Measurements from ENCODE around the gene CERK.
"Not testable (repeated sequence)": the region's sequence is repeated elsewhere in the genome, so short reads cannot be mapped to it uniquely, and the experiment has no call there.

The CERK gene

DNA sequence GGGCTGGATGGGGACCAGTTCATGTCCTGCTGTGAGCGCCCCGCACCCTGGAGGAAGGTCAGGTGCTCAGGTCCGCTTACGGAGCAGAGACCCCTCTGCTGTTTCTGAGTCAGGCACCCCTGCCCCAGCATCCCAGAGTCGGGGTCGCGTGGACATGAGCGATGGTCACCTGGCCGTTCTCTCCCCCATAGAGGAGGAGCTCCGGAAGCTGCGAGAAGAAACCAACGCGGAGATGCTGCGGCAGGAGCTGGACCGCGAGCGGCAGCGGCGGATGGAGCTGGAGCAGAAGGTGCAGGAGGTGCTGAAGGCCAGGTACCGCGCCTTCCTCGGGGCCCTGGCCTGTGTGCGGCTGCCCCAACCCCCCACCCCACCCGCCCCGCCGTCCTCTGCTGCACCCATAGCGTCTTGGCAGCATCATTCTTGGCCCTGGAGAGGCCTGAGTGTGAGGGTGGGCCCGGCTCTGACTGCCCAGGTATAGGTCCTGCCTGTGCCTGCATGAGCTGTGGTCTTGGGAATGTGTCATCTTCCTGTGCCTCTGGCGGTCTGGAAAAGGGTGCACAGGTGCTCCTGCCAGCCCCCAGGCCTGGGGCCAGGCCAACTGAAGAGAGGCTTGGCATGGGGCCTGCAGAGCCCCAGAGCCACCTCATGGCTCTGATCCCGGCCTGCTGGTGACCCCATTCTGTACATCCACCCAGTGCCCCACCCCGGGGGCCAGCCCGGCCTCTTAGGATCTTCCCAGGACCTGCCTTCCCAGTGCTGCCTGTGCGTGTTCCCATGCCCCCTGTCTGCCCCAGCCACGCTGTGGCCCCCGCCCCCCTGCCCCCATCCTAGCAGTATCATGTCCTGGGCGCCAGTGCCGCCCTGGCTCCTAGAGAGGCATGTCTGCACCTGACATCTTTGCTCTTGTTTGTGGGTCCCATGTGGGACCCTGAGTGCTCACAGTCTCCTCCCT, 79.8 kb downstream of the CERK start:
- DNase-seq: no peak

DNA sequence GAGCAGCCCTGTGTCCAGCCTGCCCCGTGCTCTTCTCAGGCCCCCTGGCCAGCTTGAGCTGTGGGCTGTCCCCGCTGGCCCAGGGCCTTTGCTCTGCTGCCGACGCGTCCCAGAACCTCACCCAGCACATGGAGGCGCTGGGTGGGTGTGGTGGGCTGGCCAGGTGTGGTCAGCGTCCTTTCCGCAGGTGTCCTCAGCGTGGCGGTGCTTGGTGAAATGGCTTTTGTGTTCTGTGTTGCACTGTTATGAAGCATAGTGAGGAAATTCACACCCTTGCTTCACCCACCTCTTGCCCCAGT, 80.4 kb downstream of the CERK start:
- DNase-seq: no peak

DNA sequence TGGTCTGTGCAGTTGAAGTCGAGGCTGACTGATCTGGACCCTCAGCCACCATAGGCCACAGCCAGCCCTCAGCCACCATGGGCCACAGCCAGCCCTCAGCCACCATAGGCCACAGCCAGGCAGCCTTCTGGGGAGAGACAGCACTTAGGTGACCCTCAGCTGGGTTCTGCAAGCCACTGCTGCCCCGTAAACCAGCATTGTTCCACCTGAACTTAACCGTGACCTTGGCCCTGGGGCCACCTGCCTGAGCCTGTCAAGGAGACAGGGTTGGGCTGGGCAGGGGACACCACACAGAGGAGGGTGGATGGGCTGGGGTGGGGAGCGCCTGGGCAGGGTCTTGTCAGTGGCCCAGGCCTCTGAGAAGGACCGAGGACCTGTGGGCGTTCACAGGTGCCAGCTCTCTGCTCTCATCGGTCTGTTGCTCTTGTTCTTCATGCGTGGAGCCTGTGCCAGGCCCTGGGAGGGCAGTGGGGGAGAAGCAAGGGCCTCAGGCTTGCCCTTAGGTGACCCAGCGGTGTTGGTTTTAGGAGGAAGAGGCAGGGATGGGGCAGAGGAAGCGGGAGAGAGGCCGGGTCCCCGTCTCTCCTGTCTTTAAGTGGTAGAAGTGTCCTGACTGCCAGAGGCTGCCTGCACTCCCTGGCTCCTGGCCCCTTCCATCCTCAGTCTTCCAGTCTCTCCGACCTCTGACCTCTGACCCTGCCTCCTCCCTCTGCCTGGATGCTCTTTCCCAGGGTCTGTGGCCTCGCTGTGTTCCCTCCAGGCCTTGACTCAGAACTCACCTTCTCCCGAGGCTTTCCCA, 81.0 kb downstream of the CERK start:
- DNase-seq: no peak

DNA sequence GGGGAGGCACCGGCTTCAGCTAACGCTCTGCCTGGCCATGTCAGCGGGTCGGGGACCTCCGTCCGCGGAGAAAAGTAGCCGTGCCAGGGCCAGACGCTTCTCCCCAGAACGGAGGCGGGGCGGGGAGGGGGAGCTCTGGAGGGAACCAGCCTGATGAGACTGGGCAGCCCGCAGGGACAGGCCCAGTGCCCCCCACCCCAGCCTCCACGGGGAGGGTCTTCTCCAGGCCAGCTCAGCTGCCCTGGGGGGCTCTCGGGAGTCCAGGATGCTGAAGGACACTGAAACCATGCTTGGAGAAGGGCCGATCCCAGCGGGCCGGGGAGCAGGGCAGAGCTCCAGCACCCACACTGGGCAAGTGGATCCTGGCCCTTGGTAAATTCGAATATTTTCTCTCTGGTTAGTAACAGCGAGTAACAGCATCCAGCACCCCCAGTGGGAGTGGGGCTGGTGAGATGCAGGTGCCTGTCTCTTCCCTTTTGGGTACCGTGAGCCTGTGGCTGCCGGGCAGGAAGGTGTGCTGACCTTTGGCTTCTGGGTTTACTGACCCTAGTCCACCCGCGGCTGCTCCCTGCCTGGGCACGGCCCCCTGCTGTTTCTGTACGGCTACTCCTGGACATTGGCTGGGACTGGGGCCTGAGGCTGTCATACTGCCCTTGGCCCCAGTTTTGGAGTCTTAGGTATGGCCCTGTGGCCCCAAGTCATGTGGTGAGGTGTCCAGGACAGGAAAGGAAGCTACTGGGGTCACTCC, 82.0 kb downstream of the CERK start:
- no peak for DNase-seq

DNA sequence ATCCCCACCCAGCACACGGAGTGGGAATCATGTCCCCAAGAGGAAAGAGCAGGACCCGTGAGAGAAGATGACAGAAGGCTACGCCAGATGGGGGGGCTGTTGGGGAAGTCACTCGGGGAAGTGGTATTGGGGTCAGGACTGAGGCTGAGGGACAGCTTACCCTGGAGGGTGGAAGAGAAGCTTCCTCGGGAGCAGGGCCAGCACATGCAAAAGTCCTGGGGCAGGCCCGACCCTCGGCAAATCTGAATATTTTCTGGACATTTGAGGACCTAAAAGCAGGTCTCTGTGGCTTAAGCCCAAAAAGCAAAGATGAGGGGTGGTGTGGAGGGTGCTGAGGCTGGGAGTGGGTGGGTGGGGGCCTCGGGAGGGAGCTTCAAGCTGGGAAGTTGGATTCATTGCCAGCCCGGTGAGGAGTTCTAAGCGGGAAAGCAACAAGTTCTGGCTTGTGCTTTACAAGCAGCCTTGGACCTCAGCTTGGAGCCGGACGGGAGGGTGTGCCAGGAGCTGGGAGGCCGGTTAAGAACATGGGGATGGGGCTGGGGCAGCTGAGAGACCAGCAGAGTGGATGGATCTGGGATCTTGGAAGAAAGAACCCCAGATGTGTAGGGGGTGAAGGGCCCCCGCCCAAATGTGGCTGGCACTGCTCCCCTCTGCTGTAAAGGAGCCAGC, 83.0 kb downstream of the CERK start:
- DNase-seq: no peak

DNA sequence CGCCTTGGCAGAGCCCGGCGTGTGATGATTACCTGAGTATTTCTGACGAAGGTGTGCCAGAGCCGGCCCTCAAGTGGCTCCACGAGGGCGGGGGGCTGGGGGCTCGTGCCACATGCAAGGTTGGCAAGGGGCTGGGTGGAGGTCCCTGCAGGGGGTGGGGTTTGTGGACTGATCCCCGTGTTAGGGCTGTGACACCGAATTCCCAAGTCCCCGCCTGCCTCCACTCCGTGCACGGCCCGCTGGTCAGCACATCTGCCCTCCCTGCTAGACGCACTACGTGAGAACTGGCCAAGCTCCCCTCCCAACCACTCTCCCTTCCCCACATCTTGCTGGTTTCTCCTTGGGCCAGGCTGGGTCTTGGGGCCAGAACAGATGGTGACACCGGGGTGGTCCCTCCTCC, 83.6 kb downstream of the CERK start:
- DNase-seq: no peak

DNA sequence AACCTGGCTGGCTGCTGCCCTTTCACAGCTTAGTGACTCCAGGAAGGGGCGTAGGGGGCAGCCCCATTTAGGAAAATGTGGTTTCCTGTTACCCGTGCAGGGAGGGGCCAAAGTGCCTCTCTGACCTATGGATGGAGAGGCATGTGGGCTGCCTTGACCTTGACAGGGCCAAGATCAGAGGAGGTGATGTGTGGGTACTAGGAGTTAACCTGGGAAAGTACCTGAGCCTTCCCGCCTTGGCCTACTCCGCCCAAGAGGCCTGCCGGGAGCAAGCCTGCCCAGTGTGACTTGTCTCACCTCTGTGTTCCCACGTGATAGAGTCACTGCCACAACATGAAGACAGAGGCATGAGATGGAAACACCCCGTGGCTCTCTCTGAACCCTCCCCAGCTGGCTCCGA, 84.5 kb downstream of the CERK start:
- DNase-seq: no peak

DNA sequence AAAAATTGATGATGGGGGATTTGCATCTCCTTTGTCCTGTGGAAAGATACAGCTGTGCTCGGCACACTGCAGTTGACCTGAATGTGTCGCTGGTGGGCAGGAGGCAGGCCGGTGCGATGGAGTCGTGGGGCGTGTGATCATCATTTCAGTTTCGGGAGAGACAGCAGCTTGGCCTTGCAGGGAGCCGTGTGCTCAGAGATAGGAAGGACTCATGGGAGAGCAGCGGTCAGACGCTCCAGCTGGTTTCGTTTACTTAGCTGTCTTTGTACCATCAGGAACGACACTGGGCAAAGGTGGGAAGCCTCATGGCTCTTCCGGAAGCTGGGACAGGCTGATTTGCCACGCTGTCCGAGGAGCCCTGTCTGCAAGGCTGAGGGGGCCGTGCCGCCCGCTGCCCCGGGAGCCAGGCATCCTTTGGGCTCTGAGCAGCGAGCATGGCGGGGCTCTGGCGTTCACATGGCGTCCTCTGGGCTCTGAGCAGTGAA, 85.2 kb downstream of the CERK start:
- DNase-seq: no peak

DNA sequence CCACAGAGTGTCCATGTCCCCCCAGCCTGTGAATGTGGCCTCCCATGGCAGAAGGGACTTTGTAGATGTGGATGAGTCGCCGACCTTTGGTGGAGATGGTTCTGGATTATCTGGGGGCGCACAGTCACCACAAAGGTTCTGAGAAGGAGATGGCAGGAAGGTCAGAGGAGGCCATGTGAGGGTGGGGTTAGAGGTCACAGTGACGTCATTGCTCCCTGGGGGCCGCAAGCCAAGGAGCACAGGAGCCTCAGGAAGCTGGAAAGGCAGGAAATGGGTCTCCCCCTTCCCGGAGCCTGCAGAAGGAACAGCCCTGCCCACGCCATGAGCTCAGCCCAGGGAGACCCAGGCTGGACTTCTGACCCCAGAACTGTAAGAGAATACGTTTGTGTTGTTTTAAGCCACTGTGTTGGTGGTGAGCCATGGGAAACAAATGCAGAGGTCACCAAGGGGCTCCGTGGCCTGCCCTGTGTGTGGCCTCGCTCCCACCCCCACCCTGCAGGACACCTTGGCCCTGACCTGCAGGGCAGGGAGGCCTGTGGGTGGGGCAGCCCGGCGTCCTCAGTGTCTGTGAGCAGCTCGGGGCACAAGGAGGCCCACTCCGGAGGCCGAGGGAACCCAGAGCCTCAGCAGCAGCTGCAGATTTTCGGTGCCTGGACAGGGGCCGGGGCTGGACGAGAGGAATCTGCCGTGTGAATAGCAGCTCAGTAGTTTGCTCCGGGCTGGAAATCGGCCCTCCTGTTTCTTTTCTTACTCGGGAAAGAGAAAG, 85.8 kb downstream of the CERK start:
- DNase-seq: no peak

DNA sequence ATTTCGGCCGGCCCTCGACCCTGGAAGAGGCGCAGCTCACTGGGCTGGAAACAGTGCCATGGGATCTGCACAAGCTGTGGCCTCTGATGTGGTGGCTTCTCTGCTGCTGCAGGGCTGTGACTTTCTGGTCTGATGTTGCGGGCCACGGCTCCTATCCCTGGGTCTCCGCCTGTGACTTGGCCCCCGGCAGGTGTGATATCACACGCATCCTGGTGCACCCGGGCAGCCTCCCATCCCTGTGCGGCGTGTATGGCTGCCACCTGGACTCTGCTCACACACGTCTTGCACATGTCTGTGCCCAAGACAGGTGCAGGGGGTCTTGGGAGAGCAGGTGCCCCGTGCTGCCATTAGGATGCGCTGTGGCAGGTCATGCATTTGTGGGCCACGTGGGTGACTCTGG, 86.7 kb downstream of the CERK start:
- DNase-seq: no peak

DNA sequence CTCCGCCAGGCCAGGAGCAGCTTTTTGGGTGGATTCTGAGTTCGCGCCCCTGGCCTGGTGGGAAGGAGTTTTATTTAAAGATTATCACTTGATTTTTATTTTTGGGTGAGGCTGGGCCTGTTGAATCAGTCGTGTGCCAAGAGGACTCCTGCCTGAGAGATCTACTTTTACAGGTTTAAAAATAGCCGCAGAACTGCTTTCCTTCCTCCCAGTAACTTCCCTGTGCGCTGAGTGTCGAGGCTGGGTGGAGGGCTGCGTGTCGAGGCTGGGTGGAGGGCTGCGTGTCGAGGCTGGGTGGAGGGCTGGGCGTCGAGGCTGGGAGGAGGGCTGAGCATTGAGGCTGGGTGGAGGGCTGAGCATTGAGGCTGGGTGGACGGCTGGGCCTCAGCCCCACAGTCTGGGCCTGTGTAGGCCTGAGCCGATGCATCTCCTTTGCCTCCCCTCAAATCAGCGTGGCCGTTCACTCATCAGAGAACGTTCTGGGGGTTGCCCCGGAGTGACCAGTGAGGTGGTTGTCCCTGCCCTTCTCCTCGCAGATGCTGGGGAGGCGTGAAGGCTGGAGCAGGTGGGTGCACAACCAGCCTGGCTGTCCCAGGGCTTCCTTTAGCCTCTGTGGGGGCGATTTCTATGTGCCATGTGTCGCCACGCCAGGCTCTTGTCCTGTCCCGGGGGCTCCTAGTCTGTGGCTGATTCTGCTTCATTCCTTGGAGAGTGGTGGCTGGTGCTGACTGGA, 87.8 kb downstream of the CERK start:
- DNase-seq: no peak

DNA sequence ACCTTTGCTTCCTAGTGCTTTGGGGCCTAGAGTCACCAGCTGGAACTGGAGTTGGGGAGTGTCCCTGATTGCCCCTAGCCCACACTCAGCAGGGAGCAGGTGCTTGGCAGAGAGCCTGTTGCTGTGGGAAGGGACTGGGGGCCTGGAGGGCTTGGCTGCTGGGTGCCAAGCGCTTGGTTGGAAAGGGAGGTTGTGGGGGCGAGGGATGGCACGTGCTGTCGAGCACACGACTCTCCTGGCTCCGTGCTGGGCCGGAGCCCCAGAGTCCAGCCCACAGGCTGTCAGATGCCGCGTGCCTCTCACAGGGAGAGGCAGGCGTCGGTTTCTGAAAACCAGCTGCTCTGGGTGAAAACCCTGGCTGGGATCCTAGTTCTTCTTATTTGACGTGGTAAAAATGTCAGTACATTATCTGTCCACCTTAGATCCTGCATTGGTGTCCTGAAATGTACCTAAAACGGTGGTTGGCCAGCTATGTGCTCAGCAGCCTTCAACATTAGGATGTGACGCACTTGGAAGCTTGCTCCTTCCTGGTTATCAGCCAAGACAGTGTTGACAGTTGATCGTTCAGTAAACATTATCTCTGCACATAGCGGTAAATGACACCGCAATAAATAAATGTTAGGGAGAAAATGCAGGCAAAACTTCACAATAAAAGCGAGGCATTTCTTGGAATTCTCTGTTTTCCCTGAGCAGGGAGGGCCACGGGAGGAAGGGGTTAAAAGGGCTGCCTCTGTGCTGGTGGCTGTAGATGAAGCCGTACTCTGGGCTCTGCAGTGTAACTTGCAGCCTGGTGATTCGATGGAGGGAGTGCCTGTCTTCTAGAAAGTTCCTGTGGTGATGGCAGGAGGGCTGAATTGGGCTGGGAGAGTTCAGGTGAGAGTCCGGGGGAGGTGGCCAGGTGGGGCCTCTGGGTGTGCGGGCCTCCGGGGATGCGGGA, 88.6 kb downstream of the CERK start:
- DNase-seq: no peak

DNA sequence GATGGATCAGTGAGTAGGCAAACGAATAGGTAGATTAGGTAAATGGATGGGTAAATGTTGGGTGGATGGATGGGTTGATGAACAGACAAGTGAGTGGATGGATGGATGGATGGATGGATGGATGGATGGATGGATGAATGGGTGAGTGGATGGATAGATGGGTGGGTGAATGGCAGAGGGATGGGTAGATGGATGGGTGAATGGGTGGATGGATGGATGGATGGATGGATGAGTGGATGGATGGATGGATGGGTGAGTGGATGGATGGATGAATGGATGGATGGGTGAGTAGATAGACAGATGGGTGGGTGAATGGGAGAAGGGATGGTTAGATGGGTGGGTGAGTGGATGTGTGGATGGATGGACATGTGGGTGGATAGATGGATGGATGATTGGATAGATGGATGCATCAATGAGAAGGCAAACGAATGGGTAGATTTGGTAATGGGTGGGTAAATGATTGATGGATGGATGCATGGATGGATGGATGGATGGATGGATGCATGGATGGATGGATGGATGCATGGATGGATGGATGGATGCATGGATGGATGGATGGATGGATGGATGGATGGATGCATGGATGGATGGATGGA, 89.7 kb downstream of the CERK start:
- DNase-seq: not testable (repeated sequence)

DNA sequence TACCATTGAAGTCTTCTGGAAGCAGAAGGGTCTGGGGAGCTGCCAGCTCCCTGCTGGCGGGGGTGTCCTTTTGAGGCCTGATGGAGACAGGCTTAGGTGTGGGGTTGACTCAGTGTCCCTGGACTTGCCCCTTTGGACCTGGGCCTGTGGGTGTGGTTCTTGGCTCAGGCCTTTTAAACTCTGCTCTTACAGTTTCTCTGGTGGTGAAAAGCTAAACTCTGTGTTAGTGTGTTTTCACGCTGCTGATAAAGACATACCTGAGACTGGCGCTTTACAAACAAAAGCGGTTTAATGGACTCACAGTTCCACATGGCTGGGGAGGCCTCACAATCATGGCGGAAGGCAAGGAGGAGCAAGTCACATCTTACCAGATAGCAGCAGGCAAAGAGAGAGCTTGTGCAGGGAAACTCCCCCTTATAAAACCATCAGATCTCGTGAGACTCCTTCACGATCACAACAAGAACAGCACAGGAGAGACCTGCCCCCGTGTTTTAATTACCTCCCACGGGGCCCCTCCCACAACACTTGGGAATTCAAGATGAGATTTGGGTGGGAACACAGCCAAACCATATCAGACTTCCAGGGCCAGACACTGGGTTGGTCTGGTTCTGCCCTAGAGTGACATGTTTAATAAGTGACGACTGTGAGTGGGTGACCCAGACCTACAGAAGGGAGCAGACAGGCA, 91.4 kb downstream of the CERK start:
- no peak for DNase-seq

DNA sequence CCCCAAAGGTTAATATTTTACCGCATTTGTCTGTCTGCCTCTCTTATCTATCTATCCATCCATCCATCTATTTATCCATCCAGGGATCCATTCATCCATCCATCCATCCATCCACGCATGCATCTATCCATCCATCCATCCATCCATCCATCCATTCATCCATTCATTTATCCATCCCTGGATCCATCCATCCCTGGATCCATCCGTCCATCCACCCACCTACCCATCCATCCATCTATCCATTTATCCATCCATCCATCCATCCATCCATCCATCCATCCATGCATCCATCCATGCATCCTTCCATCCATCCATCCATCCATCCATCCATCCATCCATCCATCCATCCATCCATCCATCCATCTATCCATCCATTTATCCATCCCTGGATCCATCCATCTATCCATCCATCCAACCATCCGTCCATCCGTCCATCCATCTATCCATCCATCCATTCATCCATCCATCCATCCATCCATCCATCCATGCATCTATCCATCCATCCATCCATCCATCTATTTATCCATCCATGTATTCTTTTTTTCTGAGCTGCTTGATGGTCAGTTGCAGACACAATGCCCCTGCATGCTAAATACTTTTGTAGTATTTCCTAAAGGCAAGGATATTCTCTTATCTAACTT, 95.1 kb downstream of the CERK start:
- not testable (repeated sequence) for DNase-seq

DNA sequence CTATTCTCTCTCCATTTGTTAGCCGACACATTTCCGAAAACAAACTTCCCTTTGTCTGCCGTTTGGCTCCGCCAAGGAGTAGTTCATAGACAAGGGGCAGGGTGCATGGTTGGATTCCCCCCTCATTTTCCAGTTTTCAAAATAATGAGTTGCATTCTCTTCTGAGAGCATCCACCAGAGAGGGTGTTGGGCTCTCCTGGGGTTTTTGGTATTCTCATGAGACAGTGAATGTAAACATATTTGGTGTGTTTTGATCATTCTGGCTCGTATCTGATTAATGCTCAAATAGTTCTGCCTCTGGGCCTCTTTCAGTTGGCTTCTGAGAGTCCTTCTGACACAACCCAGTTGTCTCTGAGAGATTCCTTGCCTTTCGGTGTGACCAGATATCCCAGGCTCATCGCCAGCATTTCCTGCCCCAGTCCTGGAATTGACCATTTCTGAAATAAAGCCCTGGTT, 96.2 kb downstream of the CERK start:
- no peak for DNase-seq

DNA sequence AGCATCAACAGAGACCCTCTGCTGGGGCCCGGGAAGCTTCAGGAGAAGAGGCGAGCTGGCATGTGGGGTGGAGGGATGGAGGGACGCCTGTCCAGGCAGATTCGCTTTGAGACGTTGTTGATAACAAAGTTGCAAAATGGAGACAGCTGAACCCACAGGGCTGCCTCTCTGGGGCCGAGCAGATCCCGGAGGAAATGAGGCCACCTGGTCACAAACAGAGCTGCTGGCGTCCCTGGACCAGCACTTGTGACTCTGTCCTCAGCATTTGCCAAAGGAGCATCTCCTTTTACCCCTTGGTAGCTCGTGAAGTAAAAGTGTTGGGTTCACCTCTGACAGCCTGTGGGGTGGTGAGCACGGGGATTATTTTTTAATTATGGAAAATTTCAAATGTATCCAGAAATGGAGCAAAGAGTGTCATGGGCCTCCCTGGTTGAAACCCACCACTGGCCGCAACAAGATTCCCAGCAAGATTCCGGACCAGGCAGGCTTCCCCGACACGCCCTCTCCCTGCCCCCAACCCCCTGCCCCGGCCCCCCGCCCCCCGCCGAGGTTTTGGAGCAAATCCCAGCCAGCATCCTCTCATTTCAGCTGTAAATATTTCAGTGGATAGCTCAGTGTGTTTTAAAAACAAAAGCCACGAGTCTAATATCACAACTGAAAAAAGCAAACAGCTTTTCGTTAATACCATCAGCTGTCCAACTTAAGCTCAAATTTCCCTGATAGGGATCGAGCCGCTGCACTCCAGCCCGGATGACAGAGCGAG, 97.6 kb downstream of the CERK start:
- DNase-seq: no peak

DNA sequence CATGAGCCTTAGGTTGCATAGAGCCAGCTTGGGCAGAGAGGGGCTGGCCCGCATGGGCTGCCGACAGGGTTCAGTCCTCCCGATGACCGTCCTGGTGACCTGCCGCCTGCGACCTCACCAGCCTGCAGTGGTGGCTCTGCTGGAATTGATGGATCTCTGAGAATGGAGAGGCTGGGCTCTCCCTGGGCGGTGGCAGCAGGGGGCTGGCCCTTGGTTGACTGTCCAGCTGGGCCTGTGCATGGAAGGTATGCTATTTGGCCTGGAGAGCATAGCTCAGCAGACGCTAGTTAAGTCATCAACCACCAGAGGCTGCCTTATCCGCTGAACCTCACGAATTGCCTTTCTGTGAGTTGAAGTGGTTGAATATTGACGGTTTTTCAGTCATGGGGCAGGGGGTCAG, 98.2 kb downstream of the CERK start:
- no peak for DNase-seq

Measured in activated CD4-positive, alpha-beta T cell treated with anti-CD3 and anti-CD28 coated beads for 1 hour (primary cell).